Ovary (tissue), 3 donors: ENCODE measurements around the gene MAGEA9B.
"Not testable (repeated sequence)": the region's sequence is repeated elsewhere in the genome, so short reads cannot be mapped to it uniquely, and the experiment has no call there.

Experiments
- EP300 ChIP-seq: sonication (generic); formaldehyde crosslinking; IDR thresholded peaks from one replicate; pipeline ENCODE4 v1.6.1; 2017; ENCODE audit warnings: antibody characterized with exemption
- POLR2A ChIP-seq: fragments of 450-650 bp; IDR thresholded peaks from one replicate; pipeline ENCODE4 v1.6.1; 2017; ENCODE audit warnings: antibody characterized with exemption, mild to moderate bottlenecking, moderate library complexity
- TF ChIP-seq, protein P1 (sequence below), 3 donors: fragments of 450-650 bp in 2 of 3; fragments of 200-600 bp in 1 of 3; IDR thresholded peaks; one replicate each; pipeline versions ENCODE4 v1.5.1 to v1.8.0; 2016 to 2022; ENCODE audit warnings: antibody characterized with exemption in 3 of 3, mild to moderate bottlenecking in 1 of 3
- donor health status: DM: no; HTN: no; CAD: no.

DNA sequence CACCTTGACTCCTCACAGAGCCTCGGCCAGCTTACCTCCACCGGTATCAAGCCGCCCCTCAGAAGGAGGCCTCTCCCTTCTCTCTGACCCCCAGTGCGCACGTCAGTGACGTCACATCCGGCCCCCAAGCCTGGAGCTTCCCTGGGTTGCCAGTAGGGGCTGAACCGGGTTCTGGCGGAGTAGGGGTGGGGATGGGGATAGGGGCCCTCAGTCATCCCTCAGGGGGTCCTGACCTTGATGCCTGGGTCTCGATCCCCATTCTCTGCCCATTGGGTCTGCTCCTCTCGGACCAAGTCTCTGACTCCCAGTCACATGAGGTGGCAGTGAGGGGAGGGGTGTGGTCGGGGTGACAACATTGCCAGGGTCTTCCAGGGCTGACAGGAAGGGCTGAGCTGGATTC is at the start of gene MAGEA9B:
- TF ChIP-seq, protein P1, sequence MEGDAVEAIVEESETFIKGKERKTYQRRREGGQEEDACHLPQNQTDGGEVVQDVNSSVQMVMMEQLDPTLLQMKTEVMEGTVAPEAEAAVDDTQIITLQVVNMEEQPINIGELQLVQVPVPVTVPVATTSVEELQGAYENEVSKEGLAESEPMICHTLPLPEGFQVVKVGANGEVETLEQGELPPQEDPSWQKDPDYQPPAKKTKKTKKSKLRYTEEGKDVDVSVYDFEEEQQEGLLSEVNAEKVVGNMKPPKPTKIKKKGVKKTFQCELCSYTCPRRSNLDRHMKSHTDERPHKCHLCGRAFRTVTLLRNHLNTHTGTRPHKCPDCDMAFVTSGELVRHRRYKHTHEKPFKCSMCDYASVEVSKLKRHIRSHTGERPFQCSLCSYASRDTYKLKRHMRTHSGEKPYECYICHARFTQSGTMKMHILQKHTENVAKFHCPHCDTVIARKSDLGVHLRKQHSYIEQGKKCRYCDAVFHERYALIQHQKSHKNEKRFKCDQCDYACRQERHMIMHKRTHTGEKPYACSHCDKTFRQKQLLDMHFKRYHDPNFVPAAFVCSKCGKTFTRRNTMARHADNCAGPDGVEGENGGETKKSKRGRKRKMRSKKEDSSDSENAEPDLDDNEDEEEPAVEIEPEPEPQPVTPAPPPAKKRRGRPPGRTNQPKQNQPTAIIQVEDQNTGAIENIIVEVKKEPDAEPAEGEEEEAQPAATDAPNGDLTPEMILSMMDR (IDR thresholded peaks at IDR 0.05) = not testable (repeated sequence)
- not testable (repeated sequence) for TF ChIP-seq POLR2A, EP300
